Tibial nerve (tissue), 4 donors: ENCODE measurements around the gene C1GALT1C1L. TPM values are rescaled to one million over a fixed set of nuclear protein-coding genes. Genes with fewer than 3 reads are reported as not detected.
"Not testable (repeated sequence)": the region's sequence is repeated elsewhere in the genome, so short reads cannot be mapped to it uniquely, and the experiment has no call there.

Source experiments
- DNase-seq, 2 donors: peaks; one replicate each; pipeline ENCODE4 v3.0.0-alpha.2; 2019; ENCODE audit warnings: low spot score in 2 of 2
- H3K27ac ChIP-seq, 4 donors: fragments of 200-600 bp; sonication (generic) in 3 of 4; one replicate each; pipeline ENCODE4 v1.5.1; 2017 to 2019; ENCODE audit warnings: mild to moderate bottlenecking in 1 of 4
- H3K27me3 ChIP-seq, 2 donors: fragments of 200-600 bp; sonication (generic) in 1 of 2; one replicate each; pipeline versions ENCODE4 v1.5.1 to v1.6.0; 2017 to 2019
- H3K36me3 ChIP-seq, 3 donors: fragments of 200-600 bp; sonication (generic); one replicate each; pipeline ENCODE4 v1.5.1; 2018 to 2019
- H3K4me1 ChIP-seq, 4 donors: fragments of 200-600 bp; sonication (generic) in 3 of 4; one replicate each; pipeline ENCODE4 v1.5.1; 2017 to 2019
- H3K4me3 ChIP-seq, 4 donors: fragments of 200-600 bp; sonication (generic) in 3 of 4; one replicate each; pipeline ENCODE4 v1.5.1; 2017 to 2019; ENCODE audit warnings: mild to moderate bottlenecking in 1 of 4, moderate library complexity in 1 of 4
- H3K9me3 ChIP-seq, 4 donors: fragments of 200-600 bp; sonication (generic) in 3 of 4; one replicate each; pipeline ENCODE4 v1.5.1; 2017 to 2019
- EP300 ChIP-seq, 2 donors: sonication (generic); formaldehyde crosslinking; IDR thresholded peaks; one replicate each; pipeline ENCODE4 v1.6.1; 2017; ENCODE audit warnings: antibody characterized with exemption in 2 of 2, mild to moderate bottlenecking in 1 of 2
- POLR2A ChIP-seq, 2 donors: fragments of 450-650 bp; IDR thresholded peaks; one replicate each; pipeline ENCODE4 v1.6.1; 2017; ENCODE audit warnings: antibody characterized with exemption in 2 of 2, mild to moderate bottlenecking in 2 of 2, moderate library complexity in 2 of 2
- WGBS, 2 donors: methylation state at CpG; one replicate each; pipeline ENCODE4 v1.1.5; 2018; 5-methylcytosine and 5-hydroxymethylcytosine counted together
- total RNA-seq, 4 donors: library from RNA; depleted of rRNA; stranded (reverse); fragments of >200 nt; gene quantifications; one replicate each; pipeline ENCODE4 v1.1.0, GENCODE V29; 2016
- TF ChIP-seq, protein P1 (sequence below), 5 experiments: fragments of 200-600 bp in 3 of 5; fragments of 450-650 bp in 2 of 5; sonication (generic) in 3 of 5; IDR thresholded peaks; one replicate each; pipeline ENCODE4 v1.5.1; 2016 to 2019; ENCODE audit warnings: antibody characterized with exemption in 5 of 5, mild to moderate bottlenecking in 3 of 5, moderate library complexity in 2 of 5

Gene C1GALT1C1L
- total RNA-seq, 4 donors from 2014 or later: 0.42 to 0.98 (median 0.87) TPM; not detected in 1

GRCh38 chr2:43708178-43708577, 31.9 kb upstream of the C1GALT1C1L start:
- 83% methylated on average over 6 of the region's 6 CpGs for WGBS, 2 donors
- Histone ChIP-seq H3K9me3 (no peaks in the 10 kb centered on the region), H3K4me3 (no peak overlapping the region), H3K27ac (no peak overlapping the region), H3K36me3 (peaks cover 0 to 12% (median 0%) of the 10 kb centered on the region in 3 donors), H3K27me3 (no peaks in the 10 kb centered on the region), H3K4me1 (no peaks in the 10 kb centered on the region)
- TF ChIP-seq, protein P1, sequence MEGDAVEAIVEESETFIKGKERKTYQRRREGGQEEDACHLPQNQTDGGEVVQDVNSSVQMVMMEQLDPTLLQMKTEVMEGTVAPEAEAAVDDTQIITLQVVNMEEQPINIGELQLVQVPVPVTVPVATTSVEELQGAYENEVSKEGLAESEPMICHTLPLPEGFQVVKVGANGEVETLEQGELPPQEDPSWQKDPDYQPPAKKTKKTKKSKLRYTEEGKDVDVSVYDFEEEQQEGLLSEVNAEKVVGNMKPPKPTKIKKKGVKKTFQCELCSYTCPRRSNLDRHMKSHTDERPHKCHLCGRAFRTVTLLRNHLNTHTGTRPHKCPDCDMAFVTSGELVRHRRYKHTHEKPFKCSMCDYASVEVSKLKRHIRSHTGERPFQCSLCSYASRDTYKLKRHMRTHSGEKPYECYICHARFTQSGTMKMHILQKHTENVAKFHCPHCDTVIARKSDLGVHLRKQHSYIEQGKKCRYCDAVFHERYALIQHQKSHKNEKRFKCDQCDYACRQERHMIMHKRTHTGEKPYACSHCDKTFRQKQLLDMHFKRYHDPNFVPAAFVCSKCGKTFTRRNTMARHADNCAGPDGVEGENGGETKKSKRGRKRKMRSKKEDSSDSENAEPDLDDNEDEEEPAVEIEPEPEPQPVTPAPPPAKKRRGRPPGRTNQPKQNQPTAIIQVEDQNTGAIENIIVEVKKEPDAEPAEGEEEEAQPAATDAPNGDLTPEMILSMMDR (IDR thresholded peaks at IDR 0.05): no peak
- TF ChIP-seq POLR2A (IDR thresholded peaks at IDR 0.05): no peak
- TF ChIP-seq EP300 (IDR thresholded peaks at IDR 0.05): no peak
- DNase-seq: no peak

- Histone ChIP-seq H3K9me3 (no peaks in the 10 kb centered on the region), H3K36me3 (peaks cover 0 to 12% (median 0%) of the 10 kb centered on the region in 3 donors), H3K4me3 (no peak overlapping the region), H3K27ac (peak overlapping the region in 1 of 4 donors; percentile 15), H3K4me1 (no peaks in the 10 kb centered on the region), H3K27me3 (no peaks in the 10 kb centered on the region)
- TF ChIP-seq POLR2A (IDR thresholded peaks at IDR 0.05): no peak
- TF ChIP-seq, protein P1 (IDR thresholded peaks at IDR 0.05): no peak
- TF ChIP-seq EP300 (IDR thresholded peaks at IDR 0.05): no peak
- DNase-seq: peak in 1 of 2 donors; percentile 33
- WGBS, 2 donors: 57 to 63% methylated on average over 7 of the region's 7 CpGs
Observed at GRCh38 chr2:43707255-43708015, 31.2 kb upstream of the C1GALT1C1L start.

DNA sequence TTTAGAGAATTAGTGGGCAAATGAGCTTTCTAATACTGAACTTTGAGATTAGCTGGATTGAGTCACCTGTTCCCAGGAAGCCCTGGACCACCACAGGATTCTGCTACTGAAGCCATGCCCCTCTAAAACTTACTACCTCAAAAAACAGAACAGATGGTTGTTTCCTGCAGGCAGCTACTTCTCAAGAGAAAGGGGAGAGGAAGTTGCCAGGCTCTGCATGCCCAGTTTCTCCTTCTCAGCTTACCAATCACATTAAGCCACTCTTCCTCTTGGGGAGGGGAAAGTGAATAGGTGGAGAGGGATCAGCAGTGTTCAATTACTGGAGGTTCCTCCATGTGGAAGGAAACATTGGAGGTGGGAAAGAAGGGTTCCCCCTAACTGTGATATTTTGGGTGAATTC, 24.9 kb upstream of the C1GALT1C1L start:
- TF ChIP-seq POLR2A (IDR thresholded peaks at IDR 0.05): no peak
- TF ChIP-seq EP300 (IDR thresholded peaks at IDR 0.05): no peak
- TF ChIP-seq, protein P1 (IDR thresholded peaks at IDR 0.05): no peak
- H3K9me3 ChIP-seq: no peaks in the 10 kb centered on the region
- no peak overlapping the region for H3K27ac ChIP-seq
- DNase-seq: no peak
- H3K4me3 ChIP-seq: no peak overlapping the region
- H3K4me1 ChIP-seq: peaks cover 0 to 7% (median 0%) of the 10 kb centered on the region in 4 donors
- H3K36me3 ChIP-seq: no peaks in the 10 kb centered on the region
- H3K27me3 ChIP-seq: no peaks in the 10 kb centered on the region

- TF ChIP-seq POLR2A (IDR thresholded peaks at IDR 0.05): no peak
- 55 to 68% methylated on average over 3 of the region's 3 CpGs for WGBS, 2 donors
Observed at GRCh38 chr2:43699761-43700160, 23.5 kb upstream of the C1GALT1C1L start.

GRCh38 chr2:43698140-43698539, 21.9 kb upstream of the C1GALT1C1L start:
- H3K4me3 ChIP-seq, H3K27me3 ChIP-seq, DNase-seq, H3K27ac ChIP-seq, H3K36me3 ChIP-seq, H3K9me3 ChIP-seq, H3K4me1 ChIP-seq: not testable (repeated sequence)
- WGBS, 2 donors: 89 to 90% methylated on average over 6 of the region's 6 CpGs

More at GRCh38 chr2:43699761-43700160, 23.5 kb upstream of the C1GALT1C1L start:
- no peaks in the 10 kb centered on the region for H3K27me3 ChIP-seq
- H3K27ac ChIP-seq: peak overlapping the region in 1 of 4 donors; percentile 14
- H3K36me3 ChIP-seq: peaks cover 0 to 4% (median 0%) of the 10 kb centered on the region in 3 donors
- H3K4me1 ChIP-seq: peaks cover 0 to 7% (median 0%) of the 10 kb centered on the region in 4 donors
- no peak for DNase-seq
- H3K9me3 ChIP-seq: no peaks in the 10 kb centered on the region
- H3K4me3 ChIP-seq: no peak overlapping the region

- 88 to 92% methylated on average over 5 of the region's 5 CpGs for WGBS, 2 donors
- no peak overlapping the region for H3K27ac ChIP-seq
- peaks cover 0 to 4% (median 0%) of the 10 kb centered on the region in 3 donors for H3K36me3 ChIP-seq
- H3K9me3 ChIP-seq: no peaks in the 10 kb centered on the region
- DNase-seq: no peak
- H3K4me3 ChIP-seq: no peak overlapping the region
- TF ChIP-seq, protein P1 (IDR thresholded peaks at IDR 0.05): no peak
- TF ChIP-seq POLR2A (IDR thresholded peaks at IDR 0.05) (no peak), EP300 (IDR thresholded peaks at IDR 0.05) (no peak)
- no peaks in the 10 kb centered on the region for H3K4me1 ChIP-seq
- H3K27me3 ChIP-seq: no peaks in the 10 kb centered on the region
Observed at GRCh38 chr2:43692428-43692994, 16.3 kb upstream of the C1GALT1C1L start.
